ENCODE results near the gene UIMC1.

- TF ChIP-seq, protein P1, sequence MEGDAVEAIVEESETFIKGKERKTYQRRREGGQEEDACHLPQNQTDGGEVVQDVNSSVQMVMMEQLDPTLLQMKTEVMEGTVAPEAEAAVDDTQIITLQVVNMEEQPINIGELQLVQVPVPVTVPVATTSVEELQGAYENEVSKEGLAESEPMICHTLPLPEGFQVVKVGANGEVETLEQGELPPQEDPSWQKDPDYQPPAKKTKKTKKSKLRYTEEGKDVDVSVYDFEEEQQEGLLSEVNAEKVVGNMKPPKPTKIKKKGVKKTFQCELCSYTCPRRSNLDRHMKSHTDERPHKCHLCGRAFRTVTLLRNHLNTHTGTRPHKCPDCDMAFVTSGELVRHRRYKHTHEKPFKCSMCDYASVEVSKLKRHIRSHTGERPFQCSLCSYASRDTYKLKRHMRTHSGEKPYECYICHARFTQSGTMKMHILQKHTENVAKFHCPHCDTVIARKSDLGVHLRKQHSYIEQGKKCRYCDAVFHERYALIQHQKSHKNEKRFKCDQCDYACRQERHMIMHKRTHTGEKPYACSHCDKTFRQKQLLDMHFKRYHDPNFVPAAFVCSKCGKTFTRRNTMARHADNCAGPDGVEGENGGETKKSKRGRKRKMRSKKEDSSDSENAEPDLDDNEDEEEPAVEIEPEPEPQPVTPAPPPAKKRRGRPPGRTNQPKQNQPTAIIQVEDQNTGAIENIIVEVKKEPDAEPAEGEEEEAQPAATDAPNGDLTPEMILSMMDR (IDR thresholded peaks at IDR 0.05; ENCODE audit: poor library complexity): no peak
- TF ChIP-seq EZH2phosphoT487 (IDR thresholded peaks at IDR 0.05; ENCODE audit: low read depth, severe bottlenecking, unreplicated experiment): no peak
Measured at GRCh38 chr5:176921714-176922113, 84.9 kb downstream of the UIMC1 start.
